Ovary (tissue), 9 donors: Measurements from ENCODE around the gene DNMT3L. TPM values are rescaled to one million over a fixed set of nuclear protein-coding genes. Genes with fewer than 3 reads are reported as not detected.
"Not testable (repeated sequence)": the region's sequence is repeated elsewhere in the genome, so short reads cannot be mapped to it uniquely, and the experiment has no call there.

Experiments
- DNase-seq, 5 donors: peaks; one replicate each; pipeline ENCODE4 v3.0.0-alpha.2; 2019 to 2020
- H3K27ac ChIP-seq, 2 donors: fragments of 200-600 bp; one replicate each; pipeline versions ENCODE4 v1.5.1 to v1.8.0; 2019 to 2022
- H3K27me3 ChIP-seq: fragments of 200-600 bp; one replicate; pipeline ENCODE4 v1.8.0; 2022
- H3K36me3 ChIP-seq: fragments of 200-600 bp; sonication (generic); one replicate; pipeline ENCODE4 v1.5.1; 2019
- H3K4me1 ChIP-seq: one replicate; pipeline ENCODE4 v1.8.1; 2013; ENCODE audit warnings: mild to moderate bottlenecking, moderate library complexity; ENCODE audit not compliant: insufficient read depth
- H3K4me3 ChIP-seq: fragments of 200-600 bp; sonication (generic); one replicate; pipeline ENCODE4 v1.5.1; 2017
- H3K9me3 ChIP-seq, 2 donors: fragments of 200-600 bp in 1 of 2; sonication (generic) in 1 of 2; one replicate each; pipeline versions ENCODE4 v1.5.1 to v1.8.1; 2013 to 2019; ENCODE audit warnings: mild to moderate bottlenecking in 1 of 2, moderate library complexity in 1 of 2
- EP300 ChIP-seq: sonication (generic); formaldehyde crosslinking; IDR thresholded peaks from one replicate; pipeline ENCODE4 v1.6.1; 2017; ENCODE audit warnings: antibody characterized with exemption
- POLR2A ChIP-seq: fragments of 450-650 bp; IDR thresholded peaks from one replicate; pipeline ENCODE4 v1.6.1; 2017; ENCODE audit warnings: antibody characterized with exemption, mild to moderate bottlenecking, moderate library complexity
- WGBS, 3 donors: extraction: QIAGEN DNeasy Blood & Tissue Kit in 1 of 3; methylation state at CpG; one replicate each; pipeline versions ENCODE4 v1.1.5 to v1.1.7; 2013 to 2017; 5-methylcytosine and 5-hydroxymethylcytosine counted together
- intact Hi-C, 4 donors: fragments of 100-400 bp; cut with DNase I; formaldehyde crosslinking; loops; one replicate each; pipeline versions ENCODE4 v1.11.0 to v1.15.1; 2022 to 2023
- polyA plus RNA-seq, 2 donors: library from polyadenylated mRNA; stranded (reverse); fragments of 200-250 nt in 1 of 2; fragments of 350-450 nt in 1 of 2; fragmentation: Illumina TruSeq in 1 of 2; extraction: RNeasy Lipid Tissue Mini Kit (QIAGEN cat#74804) in 1 of 2; gene quantifications; one replicate each; pipeline ENCODE4 v1.2.3, GENCODE V29; 2013 to 2014
- total RNA-seq, 7 donors: library from RNA; depleted of rRNA in 2 of 7; stranded (reverse); fragments of >200 nt in 2 of 7; fragmentation: NEBNext Ultra II Directional in 3 of 7; extraction: Animal tissue kit (Norgen Biotek cat#: 25700) in 3 of 7; gene quantifications; one replicate each; pipeline versions ENCODE4 v1.1.0 to v1.2.4, GENCODE V29; 2016 to 2023
- TF ChIP-seq, protein P1 (sequence below), 3 donors: fragments of 450-650 bp in 2 of 3; fragments of 200-600 bp in 1 of 3; IDR thresholded peaks; one replicate each; pipeline versions ENCODE4 v1.5.1 to v1.8.0; 2016 to 2022; ENCODE audit warnings: antibody characterized with exemption in 3 of 3, mild to moderate bottlenecking in 1 of 3
- donor health status: DM: no; HTN: no; CAD: no; lungs with moderate emphysema.
- donor health status: DM: no; HTN: no; CAD: no.
- donor health status: Bipolar disorder and iron deficiency.
- donor health status: DM: yes; HTN: yes; CAD: no.
- donor health status: DM: no; HTN: no; CAD: no.
- donor health status: DM: yes; HTN: yes; CAD: no.

DNMT3L gene
- total and polyA plus RNA-seq, 9 donors = not detected

DNA sequence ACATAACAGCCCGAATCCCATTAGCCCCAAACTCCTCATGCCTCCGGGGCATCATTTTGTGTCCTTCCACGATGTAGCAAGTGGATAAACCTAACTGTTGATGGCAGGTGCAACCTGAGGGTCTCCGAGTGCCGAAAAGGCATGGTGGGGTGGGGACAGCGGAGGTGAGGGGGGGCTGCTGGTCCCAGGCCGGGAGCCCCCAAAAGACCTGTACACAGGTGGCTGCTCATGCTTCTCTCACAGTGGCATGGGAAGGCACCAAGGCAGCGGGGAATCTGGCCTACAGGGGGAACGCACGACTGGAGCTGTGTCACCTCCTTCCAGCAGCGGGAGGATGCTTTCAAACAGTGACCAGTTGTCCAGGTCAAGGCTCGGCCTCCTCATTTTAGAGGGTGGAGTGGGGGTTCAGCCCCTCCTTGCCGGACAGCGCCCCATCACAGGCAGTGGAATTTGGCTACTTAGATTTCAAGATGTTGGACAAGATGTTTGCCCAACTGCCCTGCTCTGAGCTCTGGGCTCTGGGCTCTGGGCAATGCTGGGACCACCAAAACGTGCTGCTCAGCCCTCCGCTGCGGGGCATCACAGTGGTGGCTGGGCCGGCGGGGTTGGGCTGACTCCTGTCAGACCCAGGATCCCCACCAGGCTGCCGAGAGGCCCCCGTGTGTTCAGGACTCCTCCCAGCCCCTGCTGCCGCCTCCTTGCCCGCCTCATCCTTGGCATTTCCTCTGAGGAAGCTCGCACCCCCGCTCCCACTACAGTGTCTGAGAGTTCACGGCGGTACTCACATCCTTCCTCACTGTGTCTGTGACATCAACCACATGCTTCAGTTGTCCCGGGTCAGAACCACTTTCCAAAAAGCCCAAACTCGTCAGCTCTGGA, 7.6 kb downstream of the DNMT3L start:
- intact Hi-C loops = no loop called here

DNA sequence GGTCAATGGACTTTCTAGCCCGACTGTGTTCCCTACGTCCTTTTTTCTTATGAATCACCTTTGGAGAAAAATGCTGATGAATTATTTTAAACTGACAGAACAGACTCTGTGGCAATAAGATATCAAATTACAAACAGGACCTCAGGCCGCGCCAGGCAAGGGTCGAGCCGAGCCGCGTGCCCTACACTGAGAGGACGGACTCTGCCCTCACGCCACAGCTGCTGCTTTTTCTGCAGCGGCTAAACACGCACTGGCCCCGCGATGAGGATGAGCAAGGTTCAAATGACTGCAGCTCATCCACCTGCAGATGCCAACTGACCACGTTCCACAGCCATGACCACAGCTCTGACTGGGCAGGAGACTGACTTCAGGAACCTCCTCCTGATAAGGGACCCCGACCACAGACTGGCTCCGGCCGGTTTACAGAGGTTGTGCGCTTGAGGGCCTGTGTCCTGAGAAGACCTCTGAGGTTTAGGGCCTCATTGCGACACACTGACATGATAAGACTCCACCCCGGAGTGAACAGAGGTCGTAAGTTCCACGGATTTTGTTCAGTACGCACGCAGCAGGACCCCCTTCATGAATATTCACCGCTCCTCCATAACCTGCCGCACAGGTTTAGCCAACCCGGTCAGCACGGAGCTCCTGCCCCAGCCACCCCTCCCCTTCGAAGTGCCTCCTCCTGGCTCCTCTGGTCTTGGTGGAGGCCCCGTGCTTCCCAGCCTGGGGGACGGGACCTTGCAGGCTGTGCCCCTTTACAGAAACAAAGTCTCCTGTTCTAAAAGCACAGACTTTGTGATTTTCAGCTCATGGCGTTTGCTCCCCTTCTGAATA, 12.3 kb downstream of the DNMT3L start:
- DNase-seq, H3K27me3 ChIP-seq, H3K27ac ChIP-seq, H3K4me1 ChIP-seq, H3K9me3 ChIP-seq, H3K4me3 ChIP-seq, H3K36me3 ChIP-seq, intact Hi-C loops: not testable (repeated sequence)
- WGBS, 3 donors = no CpG with 5 or more reads among the region's 33 CpGs

More for the DNA sequence above, 7.6 kb downstream of the DNMT3L start:
- Histone ChIP-seq H3K27ac (no peak overlapping the region), H3K4me3 (no peak overlapping the region), H3K9me3 (no peaks in the 10 kb centered on the region), H3K4me1 (no peaks in the 10 kb centered on the region), H3K36me3 (no peaks in the 10 kb centered on the region), H3K27me3 (no peaks in the 10 kb centered on the region)
- WGBS, 3 donors = 66 to 75% (median 71%) methylated on average over 29 of the region's 29 CpGs
- DNase-seq = peak in 2 of 5 donors; percentile 9 to 14
- TF ChIP-seq, protein P1, sequence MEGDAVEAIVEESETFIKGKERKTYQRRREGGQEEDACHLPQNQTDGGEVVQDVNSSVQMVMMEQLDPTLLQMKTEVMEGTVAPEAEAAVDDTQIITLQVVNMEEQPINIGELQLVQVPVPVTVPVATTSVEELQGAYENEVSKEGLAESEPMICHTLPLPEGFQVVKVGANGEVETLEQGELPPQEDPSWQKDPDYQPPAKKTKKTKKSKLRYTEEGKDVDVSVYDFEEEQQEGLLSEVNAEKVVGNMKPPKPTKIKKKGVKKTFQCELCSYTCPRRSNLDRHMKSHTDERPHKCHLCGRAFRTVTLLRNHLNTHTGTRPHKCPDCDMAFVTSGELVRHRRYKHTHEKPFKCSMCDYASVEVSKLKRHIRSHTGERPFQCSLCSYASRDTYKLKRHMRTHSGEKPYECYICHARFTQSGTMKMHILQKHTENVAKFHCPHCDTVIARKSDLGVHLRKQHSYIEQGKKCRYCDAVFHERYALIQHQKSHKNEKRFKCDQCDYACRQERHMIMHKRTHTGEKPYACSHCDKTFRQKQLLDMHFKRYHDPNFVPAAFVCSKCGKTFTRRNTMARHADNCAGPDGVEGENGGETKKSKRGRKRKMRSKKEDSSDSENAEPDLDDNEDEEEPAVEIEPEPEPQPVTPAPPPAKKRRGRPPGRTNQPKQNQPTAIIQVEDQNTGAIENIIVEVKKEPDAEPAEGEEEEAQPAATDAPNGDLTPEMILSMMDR (IDR thresholded peaks at IDR 0.05) = no peak
- TF ChIP-seq EP300 (no peak), POLR2A (no peak)

DNA sequence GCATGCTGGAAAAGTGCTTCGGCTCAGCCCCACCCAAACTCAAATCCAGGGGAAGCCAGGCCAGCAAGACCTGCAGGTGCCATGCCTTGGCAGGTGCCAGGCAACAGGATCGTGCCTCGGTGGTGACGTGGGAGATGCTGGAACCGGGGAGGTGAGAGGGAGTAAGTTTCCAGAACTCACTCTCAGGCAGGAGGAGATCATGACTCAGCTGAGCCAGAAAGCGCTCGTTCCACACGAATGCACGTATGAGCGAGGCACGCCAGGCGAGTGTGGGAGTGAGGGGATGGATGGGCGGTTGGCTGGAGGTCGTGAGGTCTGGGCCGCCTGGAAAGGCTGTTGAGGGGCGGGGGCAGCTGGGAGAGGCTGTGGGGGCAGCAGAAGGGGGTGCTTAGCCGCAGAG, 13.8 kb downstream of the DNMT3L start:
- WGBS, 3 donors = no CpG with 5 or more reads among the region's 17 CpGs
- intact Hi-C loops, H3K27ac ChIP-seq, H3K36me3 ChIP-seq, H3K4me1 ChIP-seq, H3K4me3 ChIP-seq, H3K9me3 ChIP-seq, DNase-seq, H3K27me3 ChIP-seq: not testable (repeated sequence)

DNA sequence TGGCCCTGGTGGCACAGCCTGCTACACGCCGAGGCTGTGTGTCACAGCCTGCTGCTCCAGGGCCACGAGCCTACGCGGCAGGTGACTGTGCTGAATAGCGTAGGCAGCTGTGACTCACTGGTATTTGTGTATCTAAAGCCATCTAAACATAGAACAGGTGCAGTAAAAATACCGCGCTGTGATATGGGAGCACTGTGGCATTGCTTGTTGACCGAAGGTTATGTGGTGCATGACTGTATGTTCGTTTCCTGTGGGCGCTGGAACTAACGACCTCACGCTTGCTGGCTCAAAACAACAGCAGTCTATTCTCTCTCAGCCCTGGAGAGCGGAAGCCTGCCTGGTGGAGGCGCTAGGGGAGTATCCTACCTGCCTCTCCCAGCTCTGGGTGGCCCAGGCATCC, 17.7 kb downstream of the DNMT3L start:
- H3K36me3 ChIP-seq, H3K4me1 ChIP-seq, intact Hi-C loops, H3K27ac ChIP-seq, DNase-seq, H3K4me3 ChIP-seq, H3K9me3 ChIP-seq, H3K27me3 ChIP-seq: not testable (repeated sequence)
- WGBS, 3 donors = no CpG with 5 or more reads among the region's 15 CpGs

DNA sequence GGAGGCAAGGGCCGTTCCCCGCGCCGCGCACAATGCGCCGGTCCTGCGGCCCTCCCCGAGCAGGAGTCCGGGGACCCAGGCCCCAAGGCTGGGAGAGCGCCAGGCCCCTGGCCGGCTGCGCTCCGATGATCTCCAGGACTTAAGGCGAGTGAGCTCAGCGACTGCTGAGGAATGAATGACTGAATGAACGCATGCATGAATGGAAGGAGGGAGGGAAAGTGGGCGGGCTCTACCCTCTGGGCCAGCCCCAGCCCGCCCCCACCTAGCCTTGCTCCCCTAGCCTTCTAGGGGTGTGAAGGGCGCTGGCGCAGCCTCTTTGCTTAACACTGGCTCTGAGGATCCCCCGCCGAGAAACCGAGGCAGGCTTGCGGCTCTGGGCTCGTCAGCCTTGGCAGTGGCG, 20.4 kb downstream of the DNMT3L start:
- H3K36me3 ChIP-seq, intact Hi-C loops, H3K4me1 ChIP-seq, DNase-seq, H3K27me3 ChIP-seq, H3K27ac ChIP-seq, H3K9me3 ChIP-seq, H3K4me3 ChIP-seq: not testable (repeated sequence)
- WGBS, 3 donors = no CpG with 5 or more reads among the region's 27 CpGs

DNA sequence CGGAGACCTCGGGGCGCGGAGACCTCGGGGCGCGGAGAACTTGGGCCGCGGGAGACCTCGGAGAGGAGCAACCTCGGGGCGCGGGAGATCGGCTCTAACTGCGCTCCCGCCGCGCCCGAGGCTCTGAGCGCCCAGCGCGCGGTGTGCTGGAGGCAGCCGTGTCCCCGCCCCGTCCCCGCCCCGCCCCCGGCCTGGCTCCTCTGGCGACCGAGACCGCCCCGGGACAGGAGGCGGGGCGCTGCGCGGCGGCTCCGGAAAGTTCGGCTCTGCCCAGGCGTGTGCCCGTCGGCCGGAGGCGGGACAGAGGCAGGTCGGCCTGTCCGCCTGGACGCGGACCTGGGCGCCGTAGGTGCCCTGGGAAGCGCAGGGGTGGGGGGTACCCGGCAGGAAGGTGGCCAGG, 20.9 kb downstream of the DNMT3L start, which contains the start of gene ICOSLG:
TSS of gene ICOSLG (minus strand) at position 102 of the 400 bp plus-strand sequence. CDS start 126 bp downstream, outside the sequence.
- H3K9me3 ChIP-seq, H3K4me1 ChIP-seq, intact Hi-C loops, H3K27me3 ChIP-seq, H3K4me3 ChIP-seq, DNase-seq, H3K36me3 ChIP-seq, H3K27ac ChIP-seq: not testable (repeated sequence)
- no CpG with 5 or more reads among the region's 53 CpGs for WGBS, 3 donors

DNA sequence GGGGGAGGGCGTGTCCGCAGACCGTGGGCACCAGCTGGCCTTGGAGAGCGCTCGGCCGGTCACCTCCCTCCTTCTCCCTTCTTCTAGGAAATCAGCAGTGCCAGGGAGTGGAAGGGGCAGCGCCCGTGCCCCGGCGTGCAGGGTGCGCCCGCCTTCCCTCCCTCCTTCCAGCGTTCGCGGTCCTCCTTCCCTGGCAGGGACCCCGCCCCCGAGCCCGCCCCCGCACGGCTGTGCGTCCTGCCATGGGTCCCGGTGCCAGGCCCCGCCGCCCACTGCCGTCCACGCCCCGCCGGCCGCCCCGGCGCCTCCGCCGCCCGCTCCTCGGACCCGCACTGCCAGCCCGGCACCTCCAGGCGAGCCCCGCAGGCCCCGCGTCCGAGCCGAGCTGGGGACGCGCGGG, 21.3 kb downstream of the DNMT3L start:
- H3K4me3 ChIP-seq, H3K27ac ChIP-seq, H3K4me1 ChIP-seq, intact Hi-C loops, H3K9me3 ChIP-seq, H3K36me3 ChIP-seq, H3K27me3 ChIP-seq, DNase-seq: not testable (repeated sequence)
- no CpG with 5 or more reads among the region's 46 CpGs for WGBS, 3 donors

DNA sequence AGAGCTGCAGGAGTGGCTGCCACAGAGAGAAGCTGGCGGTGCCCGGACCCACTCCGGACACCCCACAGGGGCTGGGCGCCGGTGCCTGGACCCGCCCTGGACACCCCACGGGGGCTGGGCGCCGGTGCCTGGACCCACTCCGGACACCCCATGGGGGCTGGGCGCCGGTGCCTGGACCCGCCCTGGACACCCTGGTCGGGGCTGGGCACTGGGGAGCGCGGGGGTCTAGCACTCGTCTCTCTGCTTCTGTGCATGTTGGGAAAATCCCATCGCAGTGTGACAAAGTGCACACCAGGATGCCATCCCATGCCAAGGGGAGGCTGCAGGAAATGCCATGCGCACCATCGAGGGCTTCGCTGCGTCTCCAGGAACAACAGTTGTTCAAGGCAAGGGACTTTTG, 32.1 kb downstream of the DNMT3L start:
- DNase-seq, H3K36me3 ChIP-seq, intact Hi-C loops, H3K4me3 ChIP-seq, H3K4me1 ChIP-seq, H3K27me3 ChIP-seq, H3K27ac ChIP-seq, H3K9me3 ChIP-seq: not testable (repeated sequence)
- 83 to 100% (median 87%) methylated on average over 2 to 22 of the region's 22 CpGs for WGBS, 3 donors

DNA sequence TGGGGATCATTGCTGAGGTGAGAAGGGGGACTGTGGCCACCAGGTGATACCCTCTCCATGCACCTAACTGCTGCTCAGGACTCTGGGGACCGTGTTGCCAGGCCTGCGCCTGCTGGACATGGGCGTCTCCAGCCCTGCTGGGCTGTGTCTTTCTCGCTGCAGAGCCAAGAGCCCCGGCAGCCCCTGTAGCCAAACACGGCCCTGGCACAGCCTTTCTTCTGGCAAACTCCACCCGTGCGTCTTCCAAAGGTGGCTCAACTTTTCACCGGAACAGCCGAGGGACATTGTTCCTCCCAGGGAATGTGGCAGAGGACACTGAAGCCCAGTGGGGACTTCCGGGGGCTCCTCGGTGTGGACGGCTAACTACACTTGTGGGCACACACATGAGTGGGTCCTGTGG, 33.6 kb downstream of the DNMT3L start:
- intact Hi-C loops, H3K4me1 ChIP-seq, DNase-seq, H3K27ac ChIP-seq, H3K9me3 ChIP-seq, H3K36me3 ChIP-seq, H3K27me3 ChIP-seq, H3K4me3 ChIP-seq: not testable (repeated sequence)
- no CpG with 5 or more reads among the region's 13 CpGs for WGBS, 3 donors

DNA sequence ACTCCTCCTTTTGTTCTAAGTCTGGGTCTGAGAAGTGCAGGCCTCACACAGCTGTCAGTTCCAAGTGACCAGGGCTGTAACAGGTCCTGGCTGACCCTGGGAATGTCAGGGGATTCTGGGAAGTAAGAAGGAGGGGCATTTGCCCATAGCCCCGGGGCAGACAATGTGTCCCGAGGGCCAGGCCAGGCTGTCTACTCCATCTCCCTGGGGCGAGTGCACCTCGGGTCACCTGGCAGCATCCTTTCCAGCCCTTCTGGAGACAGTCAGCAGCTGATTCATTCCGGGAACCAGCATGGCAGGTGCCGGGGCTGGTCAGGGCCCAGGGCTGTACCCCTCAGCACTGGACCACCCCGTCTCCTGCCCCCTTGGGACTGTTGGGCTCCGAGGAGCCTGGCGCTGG, 34.1 kb downstream of the DNMT3L start:
- H3K27ac ChIP-seq, H3K4me3 ChIP-seq, H3K36me3 ChIP-seq, H3K27me3 ChIP-seq, intact Hi-C loops, H3K4me1 ChIP-seq, H3K9me3 ChIP-seq, DNase-seq: not testable (repeated sequence)
- WGBS, 3 donors = 92 to 100% methylated on average over 3 to 5 of the region's 9 CpGs; no CpG with 5 or more reads in 1 of the 3 donors
